ENCODE measurements around the gene BNIP2.
"Not testable (repeated sequence)": the region's sequence is repeated elsewhere in the genome, so short reads cannot be mapped to it uniquely, and the experiment has no call there.

BNIP2 gene

DNA sequence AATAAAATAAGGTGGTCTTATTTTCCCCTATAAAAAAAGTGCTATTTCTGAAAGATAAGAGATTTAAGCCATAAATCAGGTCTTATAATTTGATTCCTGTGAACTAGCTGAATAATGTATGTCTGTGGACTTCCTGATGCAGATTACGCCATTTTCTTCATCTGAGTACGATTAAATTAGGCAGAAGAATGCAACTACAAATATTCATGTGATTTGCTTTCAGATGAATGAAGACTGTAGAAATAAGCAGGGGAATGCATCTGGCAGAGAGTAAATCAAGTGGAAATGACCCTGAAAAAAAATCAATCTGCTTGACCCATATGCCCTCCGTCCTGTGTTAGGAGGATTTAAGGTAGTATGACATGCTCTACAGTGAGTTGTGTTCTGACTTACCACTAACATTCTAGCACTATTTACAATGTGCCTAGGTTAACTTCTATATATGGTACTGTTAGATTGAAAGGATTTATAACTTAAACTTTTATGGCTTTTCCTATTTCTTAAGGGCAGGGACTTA, 14.7 kb downstream of the BNIP2 start:
- Mint-ChIP-seq H3K4me1 (ENCODE audit: low read depth) (peaks cover 10% of the 10 kb centered on the region), H3K9me3 (no peaks in the 10 kb centered on the region), H3K27me3 (no peaks in the 10 kb centered on the region), H3K36me3 (ENCODE audit: low read depth) (peaks cover 92% of the 10 kb centered on the region), H3K27ac (no peak overlapping the region), H3K4me3 (no peak overlapping the region)
- DNase-seq = no peak

DNA sequence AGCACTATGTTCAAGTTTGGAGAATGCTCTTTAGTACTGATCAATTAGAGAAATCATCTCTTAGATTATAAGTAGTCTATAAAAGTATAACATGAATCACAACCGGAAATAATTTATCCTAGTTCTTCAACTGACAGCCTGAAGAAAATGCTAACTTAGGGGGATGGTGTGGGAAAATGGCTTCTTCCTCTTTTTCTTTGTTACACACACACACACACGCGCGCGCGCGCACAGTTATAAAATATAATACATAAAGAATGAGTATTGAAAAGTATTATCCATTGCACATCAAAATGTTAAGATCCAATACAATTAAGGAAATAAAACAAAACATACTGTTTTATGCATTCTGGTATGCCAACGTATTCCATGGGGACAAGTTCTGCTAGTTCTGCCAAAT, 20.6 kb downstream of the BNIP2 start:
- Mint-ChIP-seq H3K36me3 (ENCODE audit: low read depth) (peaks cover 78% of the 10 kb centered on the region), H3K9me3 (no peaks in the 10 kb centered on the region), H3K4me3 (no peak overlapping the region), H3K27ac (no peak overlapping the region), H3K4me1 (ENCODE audit: low read depth) (peaks cover 4% of the 10 kb centered on the region), H3K27me3 (no peaks in the 10 kb centered on the region)
- DNase-seq = no peak

DNA sequence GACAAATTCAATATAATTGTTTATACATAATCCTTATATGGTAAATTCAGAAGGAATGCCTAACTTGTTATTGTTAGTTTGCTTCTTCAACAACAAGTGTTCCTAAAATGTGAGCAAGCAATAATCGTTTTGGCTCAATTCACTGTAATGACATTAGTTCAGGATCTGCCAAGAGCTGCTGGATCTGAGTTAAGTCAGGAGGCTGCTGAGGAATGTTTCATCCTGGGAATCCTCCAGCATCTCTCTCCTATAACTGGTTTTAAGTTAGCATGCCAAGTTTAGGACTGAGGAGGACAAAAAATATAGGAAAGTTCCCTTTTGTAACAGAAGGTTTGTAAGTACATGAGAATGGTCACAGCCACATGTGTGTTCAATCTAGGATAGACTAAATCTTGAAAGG, 26.9 kb downstream of the BNIP2 start:
- no peak overlapping the region for H3K27ac Mint-ChIP-seq
- H3K27me3 Mint-ChIP-seq = no peaks in the 10 kb centered on the region
- peaks cover 78% of the 10 kb centered on the region for H3K36me3 Mint-ChIP-seq (ENCODE audit: low read depth)
- H3K4me1 Mint-ChIP-seq (ENCODE audit: low read depth) = peaks cover 9% of the 10 kb centered on the region
- H3K9me3 Mint-ChIP-seq = no peaks in the 10 kb centered on the region
- no peak overlapping the region for H3K4me3 Mint-ChIP-seq
- no peak for DNase-seq

DNA sequence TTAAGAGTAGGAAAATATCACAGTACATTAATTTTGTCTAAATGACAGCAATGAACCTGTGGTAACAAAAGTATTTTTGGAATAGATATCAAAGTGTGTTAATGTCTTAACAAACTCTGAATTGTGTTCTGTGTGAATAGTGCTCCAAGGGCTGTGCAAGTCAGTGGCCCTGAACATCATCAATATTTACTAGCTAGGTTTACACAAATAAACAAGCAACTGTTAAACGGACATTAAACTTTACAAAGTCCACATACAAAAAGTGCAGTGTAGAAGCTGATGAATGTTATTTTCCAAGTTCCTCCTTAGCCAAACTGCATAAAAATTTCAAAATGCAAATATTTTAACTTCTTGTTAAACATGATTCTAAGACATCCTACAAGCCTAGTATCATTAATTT, 29.8 kb downstream of the BNIP2 start:
- H3K9me3 Mint-ChIP-seq = no peaks in the 10 kb centered on the region
- no peak overlapping the region for H3K4me3 Mint-ChIP-seq
- H3K27ac Mint-ChIP-seq = no peak overlapping the region
- DNase-seq = no peak
- H3K27me3 Mint-ChIP-seq = no peaks in the 10 kb centered on the region
- peaks cover 73% of the 10 kb centered on the region for H3K36me3 Mint-ChIP-seq (ENCODE audit: low read depth)
- peaks cover 9% of the 10 kb centered on the region for H3K4me1 Mint-ChIP-seq (ENCODE audit: low read depth)

DNA sequence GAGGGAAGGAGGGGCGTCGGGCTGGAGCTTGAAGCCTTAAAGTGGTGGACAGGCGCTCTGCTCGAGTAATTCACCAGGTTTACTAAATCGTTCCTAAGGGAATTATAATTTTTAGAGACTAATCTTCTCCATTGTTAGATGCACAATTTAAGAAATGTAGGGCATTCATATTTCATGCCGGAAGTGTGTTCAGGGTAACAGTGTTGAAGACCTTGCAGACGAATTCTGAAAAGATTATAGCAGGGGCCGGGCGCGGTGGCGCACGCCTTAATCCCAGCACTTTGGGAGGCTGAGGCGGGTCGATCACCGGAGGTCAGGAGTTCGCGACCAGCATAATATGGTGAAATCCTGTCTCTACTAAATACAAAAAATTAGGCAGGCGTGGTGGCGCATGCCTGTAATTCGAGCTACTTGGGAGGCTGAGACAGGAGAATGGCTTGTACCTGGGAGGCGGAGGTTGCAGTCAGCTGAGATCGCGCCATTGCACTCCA, 31.4 kb downstream of the BNIP2 start:
- Mint-ChIP-seq H3K36me3 (ENCODE audit: low read depth) (peaks cover 57% of the 10 kb centered on the region), H3K27me3 (no peaks in the 10 kb centered on the region), H3K9me3 (peaks cover 3% of the 10 kb centered on the region), H3K4me1 (ENCODE audit: low read depth) (peaks cover 14% of the 10 kb centered on the region), H3K27ac (no peak overlapping the region), H3K4me3 (no peak overlapping the region)
- no peak for DNase-seq

DNA sequence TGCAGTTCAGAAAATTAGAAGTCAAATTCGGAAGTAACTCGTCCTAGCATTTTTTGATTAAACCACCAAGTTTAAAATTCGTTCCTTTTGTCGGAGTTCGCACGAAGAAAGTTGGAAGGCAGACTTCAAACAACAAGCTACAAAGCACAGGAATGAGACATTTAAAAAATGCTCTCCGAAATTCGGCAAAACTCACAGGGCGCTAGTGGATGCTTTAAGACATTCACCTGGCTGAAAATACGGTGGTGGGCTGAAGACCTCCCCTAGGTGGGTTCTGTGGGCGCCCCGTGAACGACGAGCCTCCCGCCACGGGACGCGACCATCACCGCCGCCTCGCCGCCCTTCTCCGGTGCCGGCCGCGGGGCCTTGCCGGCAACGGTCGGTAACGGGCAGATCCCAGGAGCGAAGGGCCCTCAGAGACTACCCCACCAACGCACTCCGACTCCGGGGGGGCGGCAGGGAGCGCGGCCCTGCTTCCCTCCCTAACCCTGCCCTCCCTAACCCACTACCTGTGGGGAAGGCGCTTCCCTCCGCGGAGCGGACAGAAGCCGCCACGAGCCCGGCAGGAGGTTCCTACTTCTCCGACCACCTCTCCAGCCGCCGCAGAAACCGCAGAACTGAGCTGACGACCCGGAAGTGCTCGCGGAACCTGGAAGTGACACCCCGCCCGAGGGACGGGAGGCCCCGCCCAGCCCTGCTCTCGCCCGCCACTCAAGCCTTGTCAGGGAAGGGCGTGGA, 32.1 kb downstream of the BNIP2 start, which contains the start of gene GTF2A2:
GTF2A2 (minus strand) TSS at position 619 of the 738 bp plus-strand sequence. CDS start 5,238 bp downstream, outside the sequence.
- Mint-ChIP-seq H3K36me3 (ENCODE audit: low read depth) (peaks cover 52% of the 10 kb centered on the region), H3K4me3 (no peak within 1 kb of the TSS), H3K27me3 (no peaks in the 10 kb centered on the region), H3K27ac (peak within 1 kb of the TSS; percentile 41), H3K9me3 (peaks cover 5% of the 10 kb centered on the region), H3K4me1 (ENCODE audit: low read depth) (peaks cover 17% of the 10 kb centered on the region)
- DNase-seq = peak; percentile 94

DNA sequence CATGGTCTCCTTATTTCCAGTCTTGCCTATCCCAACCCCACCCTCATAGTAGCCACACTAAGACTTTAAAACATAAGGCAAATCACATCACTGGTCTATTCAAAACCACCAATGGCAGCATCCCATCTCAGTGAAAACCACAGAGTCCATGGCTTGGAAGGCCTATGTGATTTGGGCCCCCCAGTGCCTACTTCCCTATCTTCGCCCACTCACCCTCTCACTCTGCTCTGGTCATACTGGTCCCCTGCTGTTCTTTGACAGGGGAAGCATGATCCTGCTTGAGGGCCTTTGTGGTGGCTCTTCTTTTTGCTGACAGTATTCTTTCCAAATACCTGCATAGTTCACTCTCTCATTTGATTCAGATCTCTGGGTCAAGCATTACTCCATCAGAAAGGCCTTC, 35.1 kb downstream of the BNIP2 start:
- no peak overlapping the region for H3K27ac Mint-ChIP-seq
- H3K36me3 Mint-ChIP-seq (ENCODE audit: low read depth) = peaks cover 50% of the 10 kb centered on the region
- DNase-seq = no peak
- peaks cover 21% of the 10 kb centered on the region for H3K4me1 Mint-ChIP-seq (ENCODE audit: low read depth)
- no peaks in the 10 kb centered on the region for H3K27me3 Mint-ChIP-seq
- H3K4me3 Mint-ChIP-seq = no peak overlapping the region
- peaks cover 5% of the 10 kb centered on the region for H3K9me3 Mint-ChIP-seq

DNA sequence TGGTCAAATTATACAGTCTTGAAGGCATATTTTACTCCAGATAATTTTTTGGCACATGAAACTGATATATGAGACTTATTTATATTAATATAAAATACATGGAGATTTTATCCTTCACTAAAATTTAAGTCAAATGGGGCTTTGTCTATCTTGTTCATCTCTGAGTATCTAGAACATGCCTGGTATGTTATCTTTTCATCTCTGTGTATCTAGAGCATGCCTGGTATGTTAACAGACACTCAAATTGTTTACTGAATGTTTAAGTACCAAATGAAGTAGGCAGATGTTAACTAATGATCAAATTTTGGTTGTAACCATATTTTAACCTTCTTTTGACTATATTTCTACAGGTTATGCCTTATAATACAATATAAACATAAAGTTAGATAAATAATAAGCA, 39.5 kb downstream of the BNIP2 start:
- Mint-ChIP-seq H3K4me3 (no peak overlapping the region), H3K4me1 (ENCODE audit: low read depth) (peaks cover 22% of the 10 kb centered on the region), H3K27me3 (no peaks in the 10 kb centered on the region), H3K27ac (no peak overlapping the region), H3K36me3 (ENCODE audit: low read depth) (peaks cover 59% of the 10 kb centered on the region), H3K9me3 (peaks cover 5% of the 10 kb centered on the region)
- no peak for DNase-seq

DNA sequence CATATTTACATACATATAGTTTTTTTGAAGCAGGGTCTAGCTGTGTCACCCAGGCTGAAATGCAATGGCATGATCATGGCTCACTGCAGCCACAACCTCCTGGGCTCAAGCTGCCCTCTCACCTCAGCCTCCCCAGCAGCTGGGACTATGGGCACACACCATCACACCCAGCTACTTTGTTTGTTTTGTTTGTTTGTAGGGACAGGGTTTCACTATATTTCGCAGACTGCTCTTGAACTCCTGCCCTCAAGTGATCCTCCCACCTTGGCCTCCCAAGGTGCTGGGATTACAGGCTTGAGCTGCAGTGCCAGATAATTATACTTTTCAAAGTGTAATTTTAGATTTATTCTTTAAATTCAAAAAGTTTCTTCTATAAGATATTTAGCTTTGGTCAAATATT, 42.0 kb downstream of the BNIP2 start:
- Mint-ChIP-seq H3K27ac (no peak overlapping the region), H3K4me1 (ENCODE audit: low read depth) (peaks cover 17% of the 10 kb centered on the region), H3K9me3 (no peaks in the 10 kb centered on the region), H3K27me3 (no peaks in the 10 kb centered on the region), H3K36me3 (ENCODE audit: low read depth) (peaks cover 72% of the 10 kb centered on the region), H3K4me3 (no peak overlapping the region)
- no peak for DNase-seq

DNA sequence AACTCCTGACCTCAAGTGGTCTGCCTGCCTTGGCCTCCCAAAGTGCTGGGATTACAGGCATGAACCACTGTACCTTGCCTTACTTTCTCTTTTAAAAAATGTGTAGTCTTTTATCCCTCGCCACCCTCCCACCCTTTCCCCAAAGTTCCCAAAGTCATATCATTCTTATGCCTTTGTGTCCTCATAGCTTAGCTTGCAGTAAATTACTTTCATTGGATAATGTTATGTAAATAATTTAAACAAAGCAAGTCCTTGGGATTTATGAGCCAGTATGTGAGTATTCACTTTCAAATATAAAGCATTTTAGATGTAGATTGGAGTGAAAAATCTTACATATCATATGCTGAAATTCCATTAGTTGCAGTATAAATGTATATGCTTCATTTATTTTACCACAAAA, 42.8 kb downstream of the BNIP2 start:
- Mint-ChIP-seq H3K27ac (no peak overlapping the region), H3K9me3 (no peaks in the 10 kb centered on the region), H3K27me3 (no peaks in the 10 kb centered on the region), H3K4me3 (no peak overlapping the region), H3K36me3 (ENCODE audit: low read depth) (peaks cover 70% of the 10 kb centered on the region), H3K4me1 (ENCODE audit: low read depth) (peaks cover 16% of the 10 kb centered on the region)
- DNase-seq = no peak

DNA sequence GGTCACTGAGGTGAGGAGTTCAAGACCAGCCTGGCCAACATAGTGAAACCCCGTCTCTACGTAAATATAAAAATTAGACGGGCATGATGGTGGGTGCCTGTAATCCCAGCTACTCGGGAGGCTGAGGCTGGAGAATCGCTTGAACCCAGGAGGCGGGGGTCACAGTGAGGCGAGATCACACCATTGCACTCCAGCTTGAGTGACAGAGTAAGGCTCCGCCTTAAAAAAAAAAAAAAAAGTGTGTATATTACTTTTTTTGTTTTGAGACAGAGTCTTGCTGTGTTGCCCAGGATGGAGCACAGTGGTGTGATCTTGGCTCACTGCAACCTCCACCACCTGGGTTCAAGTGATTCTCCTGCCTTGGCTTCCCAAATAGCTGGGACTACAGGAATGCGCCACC, 43.3 kb downstream of the BNIP2 start:
- Mint-ChIP-seq H3K36me3 (ENCODE audit: low read depth) (peaks cover 72% of the 10 kb centered on the region), H3K27ac (peak overlapping the region; percentile 47), H3K4me1 (ENCODE audit: low read depth) (peaks cover 15% of the 10 kb centered on the region)
- not testable (repeated sequence) for H3K4me3 Mint-ChIP-seq, H3K9me3 Mint-ChIP-seq, H3K27me3 Mint-ChIP-seq, DNase-seq

DNA sequence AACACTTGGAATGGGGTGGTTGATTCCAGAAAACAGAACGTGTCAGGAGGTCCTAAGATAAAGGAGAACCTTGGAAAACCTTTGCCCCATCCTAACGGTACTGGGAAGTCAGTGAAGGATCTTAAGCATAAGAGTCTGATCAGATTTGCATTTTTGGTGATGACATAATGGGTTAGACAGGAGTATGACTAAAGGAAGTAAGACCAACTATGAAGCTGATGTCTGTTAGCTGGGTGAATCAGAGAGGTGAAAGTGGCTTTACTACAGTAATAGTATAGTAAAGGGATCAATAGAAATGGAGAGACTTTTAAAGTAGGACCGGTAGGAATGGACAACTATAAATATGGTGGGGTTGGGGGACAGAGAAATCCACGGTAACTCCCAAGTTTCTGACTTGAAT, 44.4 kb downstream of the BNIP2 start:
- H3K4me1 Mint-ChIP-seq (ENCODE audit: low read depth) = peaks cover 12% of the 10 kb centered on the region
- no peak overlapping the region for H3K4me3 Mint-ChIP-seq
- no peaks in the 10 kb centered on the region for H3K27me3 Mint-ChIP-seq
- peaks cover 72% of the 10 kb centered on the region for H3K36me3 Mint-ChIP-seq (ENCODE audit: low read depth)
- no peaks in the 10 kb centered on the region for H3K9me3 Mint-ChIP-seq
- DNase-seq = no peak
- H3K27ac Mint-ChIP-seq = peak overlapping the region; percentile 4

DNA sequence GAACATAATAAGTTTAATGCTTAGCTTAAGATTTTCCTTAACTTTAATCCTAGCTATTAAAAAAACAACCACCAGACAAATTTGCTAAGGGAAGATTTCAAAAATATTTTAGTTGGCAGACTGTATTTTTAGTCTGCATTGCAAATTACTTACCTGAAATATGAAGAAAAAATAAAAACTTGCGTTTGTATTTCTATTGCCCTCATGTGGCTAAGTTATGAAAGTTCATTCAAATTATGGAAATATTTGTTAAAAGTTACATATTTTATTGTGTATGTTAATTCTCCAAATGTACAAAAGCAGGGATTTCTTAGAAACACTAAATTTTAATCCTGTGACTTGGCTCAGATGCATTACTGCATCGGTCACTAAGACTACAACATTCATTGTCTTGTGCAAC, 46.8 kb downstream of the BNIP2 start:
- Mint-ChIP-seq H3K27me3 (no peaks in the 10 kb centered on the region), H3K9me3 (no peaks in the 10 kb centered on the region), H3K4me3 (no peak overlapping the region), H3K27ac (no peak overlapping the region), H3K4me1 (ENCODE audit: low read depth) (peaks cover 16% of the 10 kb centered on the region), H3K36me3 (ENCODE audit: low read depth) (peaks cover 78% of the 10 kb centered on the region)
- no peak for DNase-seq

DNA sequence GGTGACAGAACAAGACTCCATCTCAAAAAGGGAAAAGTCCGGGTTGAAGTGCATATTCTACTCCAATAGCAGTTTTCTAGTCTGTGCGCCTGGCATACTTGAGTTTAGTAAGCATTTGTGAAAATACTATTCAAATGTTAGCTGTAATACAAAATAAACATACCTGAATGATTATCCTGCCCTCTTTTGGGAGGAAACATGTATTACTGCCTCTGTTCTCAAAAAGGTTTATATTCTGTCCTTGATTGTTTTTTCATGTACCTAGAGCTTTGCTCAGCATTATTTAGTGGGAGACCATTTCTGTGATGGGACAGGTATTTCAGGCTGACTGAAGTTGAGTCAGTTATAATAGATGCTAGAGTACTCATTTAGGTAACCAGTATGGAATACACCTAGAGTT, 51.6 kb downstream of the BNIP2 start:
- peaks cover 71% of the 10 kb centered on the region for H3K36me3 Mint-ChIP-seq (ENCODE audit: low read depth)

DNA sequence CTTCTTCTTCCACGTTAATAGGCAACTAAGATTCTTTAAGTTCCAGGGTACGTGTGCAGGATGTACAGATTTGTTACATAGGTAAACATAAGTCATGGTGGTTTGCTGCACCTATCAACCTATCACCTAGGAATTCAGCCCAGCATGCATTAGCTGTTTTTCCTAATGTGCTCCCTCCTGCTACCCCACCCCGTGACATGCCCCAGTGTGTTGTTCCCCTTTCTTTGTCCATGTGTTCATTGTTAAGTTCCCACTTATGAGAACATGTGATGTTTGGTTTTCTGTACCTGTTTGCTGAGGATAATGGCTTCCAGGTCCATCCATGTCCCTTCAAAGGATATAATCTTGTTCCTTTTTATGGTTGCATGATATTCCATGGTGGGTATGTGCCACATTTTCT, 52.9 kb downstream of the BNIP2 start:
- Mint-ChIP-seq H3K27me3 (no peaks in the 10 kb centered on the region), H3K36me3 (ENCODE audit: low read depth) (peaks cover 60% of the 10 kb centered on the region), H3K4me3 (no peak overlapping the region)

More for the DNA sequence above, 51.6 kb downstream of the BNIP2 start:
- not testable (repeated sequence) for H3K27me3 Mint-ChIP-seq; H3K27ac Mint-ChIP-seq; H3K4me3 Mint-ChIP-seq; DNase-seq; H3K9me3 Mint-ChIP-seq; H3K4me1 Mint-ChIP-seq (ENCODE audit: low read depth)

More for the DNA sequence above, 52.9 kb downstream of the BNIP2 start:
- Mint-ChIP-seq H3K4me1 (ENCODE audit: low read depth) (peaks cover 6% of the 10 kb centered on the region), H3K27ac (no peak overlapping the region), H3K9me3 (no peaks in the 10 kb centered on the region)
- DNase-seq = no peak

All from activated T-cell treated with anti-CD3 and anti-CD28 coated beads, Interleukin-2, amount 50 U/mL, for 24 hours (primary cell).